WERI-Rb-1 (cell line): ENCODE data around the gene BMP6.

ENCODE experiments used
- DNase-seq: peaks from one replicate; pipeline ENCODE4 v3.0.0-alpha.2; 2020
- H3K27ac ChIP-seq: fragments of 250-450 bp; sonication (Bioruptor Pico); 2 replicates; pipeline ENCODE4 v1.5.1; 2020; ENCODE audit warnings: mild to moderate bottlenecking, moderate library complexity
- H3K27me3 ChIP-seq: fragments of 250-450 bp; sonication (Bioruptor Pico); 2 replicates; pipeline ENCODE4 v1.5.1; 2021; ENCODE audit warnings: mild to moderate bottlenecking, low read depth, moderate library complexity; ENCODE audit not compliant: insufficient read depth, severe bottlenecking
- H3K36me3 ChIP-seq: fragments of 250-450 bp; sonication (Bioruptor Pico); 2 replicates; pipeline ENCODE4 v1.5.1; 2020; ENCODE audit warnings: mild to moderate bottlenecking, moderate library complexity
- H3K4me3 ChIP-seq: 2 replicates; pipeline ENCODE4 v1.5.1; 2011; ENCODE audit warnings: low read depth, mild to moderate bottlenecking, control low read depth, low read length
- H3K9me3 ChIP-seq: fragments of 250-450 bp; sonication (Bioruptor Pico); 2 replicates; pipeline ENCODE4 v1.5.1; 2021; ENCODE audit warnings: mild to moderate bottlenecking, moderate library complexity; ENCODE audit not compliant: severe bottlenecking
- TF ChIP-seq, protein P1 (sequence below): IDR thresholded peaks from 2 replicates; pipeline ENCODE4 v1.5.1; 2011; ENCODE audit warnings: low read depth, mild to moderate bottlenecking, control low read depth, inconsistent platforms, low read length

BMP6 gene

DNA sequence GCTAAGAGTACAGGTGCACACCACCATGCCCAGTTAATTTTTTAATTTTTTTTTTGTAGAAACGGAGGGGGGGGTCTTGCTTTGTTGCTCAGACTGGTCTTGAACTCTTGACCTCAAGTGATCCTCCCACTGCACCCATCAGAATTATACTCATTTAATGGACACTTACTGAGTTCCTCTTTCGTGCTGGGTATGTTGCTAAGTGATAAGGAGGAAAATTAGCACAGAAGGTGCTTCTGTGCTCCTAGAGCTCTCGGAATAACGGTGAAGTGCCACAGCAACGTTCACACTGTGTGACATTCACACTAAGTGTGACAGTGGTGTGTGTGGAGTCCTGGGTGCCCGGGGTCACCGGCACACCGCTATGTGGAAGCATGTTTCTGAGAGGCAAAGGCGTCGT is 32.1 kb upstream of the BMP6 start:
- H3K36me3 ChIP-seq, result no peaks in the 10 kb centered on the region
- H3K9me3 ChIP-seq, result peaks cover 3% of the 10 kb centered on the region
- TF ChIP-seq, protein P1, sequence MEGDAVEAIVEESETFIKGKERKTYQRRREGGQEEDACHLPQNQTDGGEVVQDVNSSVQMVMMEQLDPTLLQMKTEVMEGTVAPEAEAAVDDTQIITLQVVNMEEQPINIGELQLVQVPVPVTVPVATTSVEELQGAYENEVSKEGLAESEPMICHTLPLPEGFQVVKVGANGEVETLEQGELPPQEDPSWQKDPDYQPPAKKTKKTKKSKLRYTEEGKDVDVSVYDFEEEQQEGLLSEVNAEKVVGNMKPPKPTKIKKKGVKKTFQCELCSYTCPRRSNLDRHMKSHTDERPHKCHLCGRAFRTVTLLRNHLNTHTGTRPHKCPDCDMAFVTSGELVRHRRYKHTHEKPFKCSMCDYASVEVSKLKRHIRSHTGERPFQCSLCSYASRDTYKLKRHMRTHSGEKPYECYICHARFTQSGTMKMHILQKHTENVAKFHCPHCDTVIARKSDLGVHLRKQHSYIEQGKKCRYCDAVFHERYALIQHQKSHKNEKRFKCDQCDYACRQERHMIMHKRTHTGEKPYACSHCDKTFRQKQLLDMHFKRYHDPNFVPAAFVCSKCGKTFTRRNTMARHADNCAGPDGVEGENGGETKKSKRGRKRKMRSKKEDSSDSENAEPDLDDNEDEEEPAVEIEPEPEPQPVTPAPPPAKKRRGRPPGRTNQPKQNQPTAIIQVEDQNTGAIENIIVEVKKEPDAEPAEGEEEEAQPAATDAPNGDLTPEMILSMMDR, result no peak
- no peaks in the 10 kb centered on the region for H3K27me3 ChIP-seq
- H3K27ac ChIP-seq, result no peak overlapping the region
- H3K4me3 ChIP-seq, result no peak overlapping the region
- DNase-seq, result no peak

GRCh38 chr6:7696061-7696460 is 29.8 kb upstream of the BMP6 start:
- Histone ChIP-seq H3K9me3 (peaks cover 3% of the 10 kb centered on the region), H3K4me3 (no peak overlapping the region), H3K36me3 (no peaks in the 10 kb centered on the region), H3K27ac (no peak overlapping the region), H3K27me3 (no peaks in the 10 kb centered on the region)
- TF ChIP-seq, protein P1, result no peak
- DNase-seq, result no peak

DNA sequence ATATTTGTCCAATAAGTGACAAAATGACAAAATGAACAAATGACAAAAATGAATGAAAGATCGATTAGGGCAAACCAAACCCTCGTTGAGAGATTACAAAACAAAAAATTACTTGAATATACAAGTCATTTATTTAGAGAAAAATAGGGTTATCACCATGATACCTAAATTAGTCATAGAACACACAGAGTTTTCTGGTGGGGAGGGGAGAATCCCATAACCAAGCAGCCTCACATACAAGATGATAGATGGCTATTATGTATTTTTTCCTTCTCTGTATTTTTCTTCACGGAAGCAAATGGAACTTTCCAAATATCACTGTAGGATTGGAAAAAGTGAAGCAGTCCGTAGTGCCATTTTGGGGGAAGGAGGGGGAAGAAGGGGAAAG is 28.5 kb upstream of the BMP6 start:
- Histone ChIP-seq H3K4me3 (no peak overlapping the region), H3K27me3 (peaks cover 8% of the 10 kb centered on the region), H3K36me3 (no peaks in the 10 kb centered on the region), H3K27ac (no peak overlapping the region), H3K9me3 (peaks cover 3% of the 10 kb centered on the region)
- no peak for DNase-seq
- TF ChIP-seq, protein P1, result no peak

GRCh38 chr6:7697820-7698623 is 27.9 kb upstream of the BMP6 start:
- Histone ChIP-seq H3K27ac (no peak overlapping the region), H3K27me3 (peaks cover 9% of the 10 kb centered on the region), H3K36me3 (no peaks in the 10 kb centered on the region), H3K9me3 (peaks cover 3% of the 10 kb centered on the region), H3K4me3 (no peak overlapping the region)
- TF ChIP-seq, protein P1, result no peak
- DNase-seq, result no peak

DNA sequence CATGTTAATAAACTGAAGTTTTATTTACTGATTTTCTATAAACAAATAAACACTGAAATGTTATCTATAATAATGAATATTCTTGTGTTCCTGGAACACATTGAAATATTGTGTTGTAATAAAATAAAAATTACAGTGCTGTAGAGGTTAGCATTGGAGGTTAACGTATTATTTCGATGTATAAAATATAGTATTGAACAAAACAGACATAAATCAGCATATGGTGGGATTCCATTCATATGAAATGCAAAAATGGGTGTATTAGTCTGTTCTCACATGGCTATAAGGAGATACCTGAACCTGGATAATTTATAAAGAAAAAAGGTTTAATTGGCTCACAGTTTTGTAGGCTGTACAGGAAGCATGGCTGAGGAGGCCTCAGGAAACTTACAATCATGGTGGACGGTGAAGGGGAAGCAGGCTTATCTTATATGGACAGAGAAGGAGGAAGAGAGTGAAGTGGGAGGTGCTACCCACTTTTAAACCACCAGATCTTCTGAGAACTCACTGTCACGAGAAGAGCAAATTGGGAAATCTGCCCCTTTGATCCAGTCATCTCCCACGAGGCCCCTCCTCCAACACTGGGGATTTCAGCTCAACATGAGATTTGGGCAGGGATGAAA is 24.6 kb upstream of the BMP6 start:
- no peak for DNase-seq
- Histone ChIP-seq H3K36me3 (no peaks in the 10 kb centered on the region), H3K9me3 (peaks cover 6% of the 10 kb centered on the region), H3K27me3 (peaks cover 23% of the 10 kb centered on the region), H3K27ac (no peak overlapping the region), H3K4me3 (no peak overlapping the region)
- TF ChIP-seq, protein P1, result no peak
